ENCODE data around the gene GNA14.

GRCh38 chr9:77438653-77439052, 209.5 kb downstream of the GNA14 start:
- TF ChIP-seq CTCF (IDR thresholded peaks at IDR 0.05) = no peak
- TF ChIP-seq POLR2AphosphoS5 (IDR thresholded peaks at IDR 0.05; ENCODE audit: low read depth, low read length) = no peak
- TF ChIP-seq TCF7L2 (IDR thresholded peaks at IDR 0.05; ENCODE audit: low read depth, low read length) = no peak
- TF ChIP-seq, protein P1, sequence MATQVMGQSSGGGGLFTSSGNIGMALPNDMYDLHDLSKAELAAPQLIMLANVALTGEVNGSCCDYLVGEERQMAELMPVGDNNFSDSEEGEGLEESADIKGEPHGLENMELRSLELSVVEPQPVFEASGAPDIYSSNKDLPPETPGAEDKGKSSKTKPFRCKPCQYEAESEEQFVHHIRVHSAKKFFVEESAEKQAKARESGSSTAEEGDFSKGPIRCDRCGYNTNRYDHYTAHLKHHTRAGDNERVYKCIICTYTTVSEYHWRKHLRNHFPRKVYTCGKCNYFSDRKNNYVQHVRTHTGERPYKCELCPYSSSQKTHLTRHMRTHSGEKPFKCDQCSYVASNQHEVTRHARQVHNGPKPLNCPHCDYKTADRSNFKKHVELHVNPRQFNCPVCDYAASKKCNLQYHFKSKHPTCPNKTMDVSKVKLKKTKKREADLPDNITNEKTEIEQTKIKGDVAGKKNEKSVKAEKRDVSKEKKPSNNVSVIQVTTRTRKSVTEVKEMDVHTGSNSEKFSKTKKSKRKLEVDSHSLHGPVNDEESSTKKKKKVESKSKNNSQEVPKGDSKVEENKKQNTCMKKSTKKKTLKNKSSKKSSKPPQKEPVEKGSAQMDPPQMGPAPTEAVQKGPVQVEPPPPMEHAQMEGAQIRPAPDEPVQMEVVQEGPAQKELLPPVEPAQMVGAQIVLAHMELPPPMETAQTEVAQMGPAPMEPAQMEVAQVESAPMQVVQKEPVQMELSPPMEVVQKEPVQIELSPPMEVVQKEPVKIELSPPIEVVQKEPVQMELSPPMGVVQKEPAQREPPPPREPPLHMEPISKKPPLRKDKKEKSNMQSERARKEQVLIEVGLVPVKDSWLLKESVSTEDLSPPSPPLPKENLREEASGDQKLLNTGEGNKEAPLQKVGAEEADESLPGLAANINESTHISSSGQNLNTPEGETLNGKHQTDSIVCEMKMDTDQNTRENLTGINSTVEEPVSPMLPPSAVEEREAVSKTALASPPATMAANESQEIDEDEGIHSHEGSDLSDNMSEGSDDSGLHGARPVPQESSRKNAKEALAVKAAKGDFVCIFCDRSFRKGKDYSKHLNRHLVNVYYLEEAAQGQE (IDR thresholded peaks at IDR 0.05; ENCODE audit: insufficient read depth in 1 of 2, low read depth in 2 of 2, low read length in 1 of 2) = no peak

All from Panc1 (cell line).